Aorta (tissue), 5 donors: Measurements from ENCODE around the gene CTXN1. TPM values are rescaled to one million over a fixed set of nuclear protein-coding genes. Genes with fewer than 3 reads are reported as not detected.

Experiments used
- ATAC-seq: fragments of 200-7000 bp; cut with Tn5 transposase; one replicate; pipeline ENCODE4 v1.9.1; 2022; ENCODE audit warnings: moderate library complexity; ENCODE audit not compliant: low FRiP score
- DNase-seq, 2 donors: peaks; one replicate each; pipeline ENCODE4 v3.0.0-alpha.2; 2020
- H3K27ac ChIP-seq, 2 donors: one replicate each; pipeline ENCODE4 v1.5.1; 2013; ENCODE audit warnings: low read length in 2 of 2, mild to moderate bottlenecking in 2 of 2, moderate library complexity in 2 of 2, control low read depth in 1 of 2, inconsistent platforms in 1 of 2, low read depth in 1 of 2
- H3K27me3 ChIP-seq, 2 donors: one replicate each; pipeline ENCODE4 v1.6.1; 2013; ENCODE audit warnings: control low read depth in 1 of 2, low read length in 1 of 2, mild to moderate bottlenecking in 1 of 2, moderate library complexity in 1 of 2; ENCODE audit not compliant: insufficient read depth in 2 of 2, control insufficient read depth in 1 of 2
- H3K36me3 ChIP-seq, 2 donors: one replicate each; pipeline ENCODE4 v1.6.1; 2013; ENCODE audit warnings: control low read depth in 1 of 2, low read length in 1 of 2, mild to moderate bottlenecking in 1 of 2; ENCODE audit not compliant: insufficient read depth in 2 of 2, control insufficient read depth in 1 of 2
- H3K4me1 ChIP-seq, 2 donors: one replicate each; pipeline ENCODE4 v1.6.1; 2013; ENCODE audit warnings: low read length in 2 of 2, control low read depth in 1 of 2, mild to moderate bottlenecking in 1 of 2, moderate library complexity in 1 of 2; ENCODE audit not compliant: insufficient read depth in 2 of 2, control insufficient read depth in 1 of 2
- H3K4me3 ChIP-seq, 2 donors: one replicate each; pipeline ENCODE4 v1.5.1; 2013; ENCODE audit warnings: low read length in 2 of 2, control low read depth in 1 of 2, mild to moderate bottlenecking in 1 of 2
- H3K9me3 ChIP-seq: one replicate; pipeline ENCODE4 v1.6.1; 2013; ENCODE audit warnings: mild to moderate bottlenecking, low read length; ENCODE audit not compliant: control insufficient read depth
- WGBS, 2 donors: extraction: QIAGEN DNeasy Blood & Tissue Kit; methylation state at CpG; one replicate each; pipeline ENCODE4 v1.1.7; 2013; 5-methylcytosine and 5-hydroxymethylcytosine counted together
- intact Hi-C, 2 donors: fragments of 100-400 bp; cut with DNase I; formaldehyde crosslinking; loops; one replicate each; pipeline versions ENCODE4 v1.14.2 to v1.15.0; 2022
- polyA plus RNA-seq, 2 donors: library from polyadenylated mRNA; stranded (reverse); fragments of 200-250 nt; gene quantifications; one replicate each; pipeline ENCODE4 v1.2.3, GENCODE V29; 2013
- total RNA-seq, 2 donors: library from RNA; stranded (reverse); fragmentation: NEBNext Ultra II Directional; extraction: Animal tissue kit (Norgen Biotek cat#: 25700); gene quantifications; one replicate each; pipeline ENCODE4 v1.2.1, GENCODE V29; 2021
- donor health status: healthy with polysubstance abuse.
- donor health status: Bipolar disorder and iron deficiency.
- donor health status: DM: no; HTN: no; CAD: no.
- donor health status: DM: no; HTN: no; CAD: no.
- donor health status: DM: yes; HTN: yes; CAD: no.

The CTXN1 gene
- total and polyA plus RNA-seq, 4 donors: 0.51 to 2.5 (median 1.9) TPM; not detected in 1

GRCh38 chr19:7879836-7880235 is 46.1 kb downstream of the CTXN1 start:
- Histone ChIP-seq H3K27me3 (no peaks in the 10 kb centered on the region), H3K36me3 (no peaks in the 10 kb centered on the region), H3K4me3 (no peak overlapping the region), H3K9me3 (no peaks in the 10 kb centered on the region), H3K27ac (no peak overlapping the region), H3K4me1 (no peaks in the 10 kb centered on the region)
- no peak for DNase-seq
- intact Hi-C loops: no loop called here
- no peak for ATAC-seq
- 87 to 90% methylated on average over 19 of the region's 19 CpGs for WGBS, 2 donors

GRCh38 chr19:7879111-7879807 is 46.7 kb downstream of the CTXN1 start:
- 69 to 72% methylated on average over 18 of the region's 18 CpGs for WGBS, 2 donors
- intact Hi-C loops: no loop called here
- H3K4me1 ChIP-seq: no peaks in the 10 kb centered on the region

GRCh38 chr19:7877249-7877836 is 48.6 kb downstream of the CTXN1 start:
- no peaks in the 10 kb centered on the region for H3K4me1 ChIP-seq
- DNase-seq (no peak), ATAC-seq (no peak)
- no peaks in the 10 kb centered on the region for H3K36me3 ChIP-seq
- WGBS, 2 donors: 41 to 47% methylated on average over 6 of the region's 6 CpGs
- H3K27ac ChIP-seq: no peak overlapping the region
- no peaks in the 10 kb centered on the region for H3K9me3 ChIP-seq
- no peak overlapping the region for H3K4me3 ChIP-seq
- H3K27me3 ChIP-seq: peaks cover 0 to 1% of the 10 kb centered on the region in 2 donors
- intact Hi-C loops: no loop called here

More at GRCh38 chr19:7879111-7879807, 46.7 kb downstream of the CTXN1 start:
- Histone ChIP-seq H3K4me3 (no peak overlapping the region), H3K36me3 (no peaks in the 10 kb centered on the region), H3K27ac (no peak overlapping the region), H3K9me3 (no peaks in the 10 kb centered on the region), H3K27me3 (no peaks in the 10 kb centered on the region)
- no peak for DNase-seq
- no peak for ATAC-seq

- H3K4me3 ChIP-seq: no peak overlapping the region
- intact Hi-C loops: no loop called here
- H3K4me1 ChIP-seq: no peaks in the 10 kb centered on the region
- H3K27me3 ChIP-seq: peaks cover 0 to 1% of the 10 kb centered on the region in 2 donors
- no peaks in the 10 kb centered on the region for H3K9me3 ChIP-seq
- no peak overlapping the region for H3K27ac ChIP-seq
- DNase-seq (no peak), ATAC-seq (no peak)
- H3K36me3 ChIP-seq: no peaks in the 10 kb centered on the region
- WGBS, 2 donors: 46 to 50% methylated on average over 12 of the region's 12 CpGs
These were observed 51.0 kb downstream of the CTXN1 start for GRCh38 chr19:7874897-7875273.

Other genes starting within 250 kb of the CTXN1 start
- gene MCEMP1, start 249.0 kb downstream of the CTXN1 start, total RNA-seq: 1 to 10 TPM in 1 of 2 donors, under 1 TPM in 1; 0.63 to 4.3 TPM
- 1 to 10 TPM in 1 of 2 donors, under 1 TPM in 1; 0.10 to 8.3 TPM for gene MCEMP1, start 249.0 kb downstream of the CTXN1 start, polyA plus RNA-seq
- gene TRAPPC5, start 245.3 kb downstream of the CTXN1 start, total RNA-seq: 10 to 100 TPM; 54.0 to 60.1 TPM
- 10 to 100 TPM; 26.8 to 79.6 TPM for gene TRAPPC5, start 245.3 kb downstream of the CTXN1 start, polyA plus RNA-seq
- 1 to 10 TPM in 1 of 2 donors, under 1 TPM in 1; 0.36 to 2.9 TPM for gene FCER2, start 224.0 kb downstream of the CTXN1 start, total RNA-seq
- gene FCER2, start 224.0 kb downstream of the CTXN1 start, polyA plus RNA-seq: not detected
- 10 to 100 TPM in 1 of 2 donors, 1 to 10 TPM in 1; 2.8 to 26.8 TPM for gene CLEC4G, start 194.0 kb downstream of the CTXN1 start, total RNA-seq
- 1 to 10 TPM in 1 of 2 donors, not detected in 1; 2.3 TPM for gene CLEC4G, start 194.0 kb downstream of the CTXN1 start, polyA plus RNA-seq
- gene CD209, start 178.6 kb downstream of the CTXN1 start, total RNA-seq: 10 to 100 TPM; 19.2 to 63.9 TPM
- gene CD209, start 178.6 kb downstream of the CTXN1 start, polyA plus RNA-seq: 1 to 10 TPM; 1.0 to 3.1 TPM
- gene CLEC4M, start 162.9 kb downstream of the CTXN1 start, total RNA-seq: not detected
- under 1 TPM in 1 of 2 donors, not detected in 1; 0.50 TPM for gene CLEC4M, start 162.9 kb downstream of the CTXN1 start, polyA plus RNA-seq
- gene EVI5L, start 95.9 kb downstream of the CTXN1 start, total RNA-seq: 10 to 100 TPM; 13.0 to 13.4 TPM
- gene EVI5L, start 95.9 kb downstream of the CTXN1 start, polyA plus RNA-seq: 10 to 100 TPM in 1 of 2 donors, 1 to 10 TPM in 1; 4.3 to 11.9 TPM
- gene PRR36, start 51.7 kb downstream of the CTXN1 start, total RNA-seq: under 1 TPM in 1 of 2 donors, not detected in 1; 0.09 TPM
- gene PRR36, start 51.7 kb downstream of the CTXN1 start, polyA plus RNA-seq: under 1 TPM in 1 of 2 donors, not detected in 1; 0.13 TPM
- gene LRRC8E, start 37.6 kb downstream of the CTXN1 start, total RNA-seq: under 1 TPM in 1 of 2 donors, not detected in 1; 0.60 TPM
- not detected for gene LRRC8E, start 37.6 kb downstream of the CTXN1 start, polyA plus RNA-seq
- gene MAP2K7, start 22.3 kb downstream of the CTXN1 start, total RNA-seq: 10 to 100 TPM; 26.6 to 34.3 TPM
- 10 to 100 TPM; 14.7 to 23.3 TPM for gene MAP2K7, start 22.3 kb downstream of the CTXN1 start, polyA plus RNA-seq
- under 1 TPM in 1 of 2 donors, not detected in 1; 0.84 TPM for gene TGFBR3L, start 11.3 kb downstream of the CTXN1 start, total RNA-seq
- gene TGFBR3L, start 11.3 kb downstream of the CTXN1 start, polyA plus RNA-seq: 1 to 10 TPM in 1 of 2 donors, not detected in 1; 1.5 TPM
- gene SNAPC2, start 5.8 kb downstream of the CTXN1 start, total RNA-seq: 10 to 100 TPM; 20.0 to 26.6 TPM
- gene SNAPC2, start 5.8 kb downstream of the CTXN1 start, polyA plus RNA-seq: 10 to 100 TPM; 12.0 to 22.6 TPM
- gene TIMM44, start 17.5 kb upstream of the CTXN1 start, total RNA-seq: 10 to 100 TPM; 44.5 to 53.5 TPM
- 100 to 1,000 TPM in 1 of 2 donors, 10 to 100 TPM in 1; 26.4 to 126 TPM for gene TIMM44, start 17.5 kb upstream of the CTXN1 start, polyA plus RNA-seq
- gene ELAVL1, start 79.5 kb upstream of the CTXN1 start, total RNA-seq: 10 to 100 TPM; 48.5 to 48.9 TPM
- 10 to 100 TPM in 1 of 2 donors, 1 to 10 TPM in 1; 8.1 to 24.2 TPM for gene ELAVL1, start 79.5 kb upstream of the CTXN1 start, polyA plus RNA-seq
- gene CCL25, start 126.6 kb upstream of the CTXN1 start, total RNA-seq: not detected
- 10 to 100 TPM in 1 of 2 donors, not detected in 1; 25.2 TPM for gene CCL25, start 126.6 kb upstream of the CTXN1 start, polyA plus RNA-seq
- not detected for gene FBN3, start 223.5 kb upstream of the CTXN1 start, total RNA-seq
- not detected for gene FBN3, start 223.5 kb upstream of the CTXN1 start, polyA plus RNA-seq